Activated CD8-positive, alpha-beta T cell treated with anti-CD3 and anti-CD28 coated beads, Interleukin-2, amount 10 ng/mL, durations not matched to agents 7 days and 5 days (primary cell): ENCODE data around the gene SELENOP. TPM values are rescaled to one million over a fixed set of nuclear protein-coding genes. Genes with fewer than 3 reads are reported as not detected.
"Not testable (repeated sequence)": the region's sequence is repeated elsewhere in the genome, so short reads cannot be mapped to it uniquely, and the experiment has no call there.

Source experiments
- ATAC-seq: fragments of 150-1000 bp; cut with Tn5 transposase; one replicate; pipeline ENCODE4 v1.10.0; 2021; ENCODE audit warnings: moderate library complexity
- CTCF ChIA-PET: fragments of 350-600 bp; sonication (Branson Sonifier 250); formaldehyde crosslinking; loops from one replicate; lab custom pipeline; 2021; ENCODE audit warnings: antibody characterized with exemption; lab: Charles Lee
- POLR2A ChIA-PET: fragments of 350-600 bp; sonication (Branson Sonifier 250); formaldehyde crosslinking; loops from one replicate; lab custom pipeline; 2021; ENCODE audit warnings: antibody characterized with exemption; lab: Charles Lee
- DNase-seq: peaks from one replicate; pipeline ENCODE4 v3.0.0-alpha.2; 2020
- H3K27ac Mint-ChIP-seq: one replicate; pipeline ENCODE4 v1.8.0; 2021; ENCODE audit warnings: mild to moderate bottlenecking, mixed read lengths
- H3K27me3 Mint-ChIP-seq: one replicate; pipeline ENCODE4 v1.8.0; 2021; ENCODE audit warnings: low read depth, mixed read lengths
- H3K36me3 Mint-ChIP-seq: one replicate; pipeline ENCODE4 v1.8.0; 2021; ENCODE audit warnings: low read depth, mixed read lengths
- H3K4me1 Mint-ChIP-seq: one replicate; pipeline ENCODE4 v1.8.0; 2021; ENCODE audit warnings: low read depth, mixed read lengths
- H3K4me3 Mint-ChIP-seq: one replicate; pipeline ENCODE4 v1.8.0; 2021; ENCODE audit warnings: mild to moderate bottlenecking, mixed read lengths
- H3K9me3 Mint-ChIP-seq: one replicate; pipeline ENCODE4 v1.8.0; 2022; ENCODE audit warnings: mixed read lengths; ENCODE audit not compliant: insufficient read depth
- total RNA-seq, 2 experiments: library from RNA; stranded (reverse); gene quantifications; one replicate each; pipeline ENCODE4 v1.2.3, GENCODE V29; 2021

The SELENOP gene
- under 1 TPM in 1 of 2 experiments, not detected in 1; 0.55 TPM for total RNA-seq

- ATAC-seq (no peak), DNase-seq (no peak)
- ChIA-PET CTCF (no interaction called here), POLR2A (no interaction called here)
- H3K4me3 Mint-ChIP-seq, result no peak within 1 kb of the TSS
- no peaks in the 10 kb centered on the region for H3K27me3 Mint-ChIP-seq
- H3K4me1 Mint-ChIP-seq, result no peaks in the 10 kb centered on the region
- H3K9me3 Mint-ChIP-seq, result no peaks in the 10 kb centered on the region
- H3K27ac Mint-ChIP-seq, result no peak within 1 kb of the TSS
- H3K36me3 Mint-ChIP-seq, result no peaks in the 10 kb centered on the region
Measured at GRCh38 chr5:42811591-42812446, at the start of gene SELENOP. SELENOP (minus strand) TSS chr5:42811892; CDS start chr5:42808353, 3,539 bp downstream.

GRCh38 chr5:42858687-42859086 lies 47.0 kb upstream of the SELENOP start:
- Mint-ChIP-seq H3K9me3 (no peaks in the 10 kb centered on the region), H3K27ac (no peak overlapping the region), H3K4me3 (no peak overlapping the region), H3K4me1 (no peaks in the 10 kb centered on the region), H3K36me3 (no peaks in the 10 kb centered on the region), H3K27me3 (peaks cover 16% of the 10 kb centered on the region)
- CTCF ChIA-PET, result interaction anchor here (0.7 kb wide), 1 partner anchor 32 kb away, joined by 3 read pairs; no protein-coding TSS in a partner anchor
- DNase-seq, result no peak
- no peak for ATAC-seq
- POLR2A ChIA-PET, result no interaction called here

GRCh38 chr5:42858031-42858643 lies 46.4 kb upstream of the SELENOP start:
- Mint-ChIP-seq H3K9me3 (no peaks in the 10 kb centered on the region), H3K4me3 (no peak overlapping the region), H3K27ac (no peak overlapping the region), H3K27me3 (peaks cover 16% of the 10 kb centered on the region), H3K36me3 (no peaks in the 10 kb centered on the region), H3K4me1 (no peaks in the 10 kb centered on the region)
- ATAC-seq, result no peak
- CTCF ChIA-PET, result interaction anchor here (0.7 to 1.4 kb wide), 2 partner anchors 31 kb away, joined by 3 to 4 read pairs; no protein-coding TSS in a partner anchor
- POLR2A ChIA-PET, result no interaction called here
- DNase-seq, result no peak

GRCh38 chr5:42855811-42856210 lies 44.1 kb upstream of the SELENOP start:
- Mint-ChIP-seq H3K9me3 (no peaks in the 10 kb centered on the region), H3K27ac (no peak overlapping the region), H3K4me3 (no peak overlapping the region), H3K4me1 (no peaks in the 10 kb centered on the region), H3K36me3 (no peaks in the 10 kb centered on the region), H3K27me3 (peaks cover 19% of the 10 kb centered on the region)
- ATAC-seq (no peak), DNase-seq (no peak)
- CTCF ChIA-PET, result no interaction called here
- POLR2A ChIA-PET, result no interaction called here

- DNase-seq, result no peak
- peaks cover 15% of the 10 kb centered on the region for H3K27me3 Mint-ChIP-seq
- H3K4me3 Mint-ChIP-seq, result no peak overlapping the region
- no peaks in the 10 kb centered on the region for H3K9me3 Mint-ChIP-seq
- no peaks in the 10 kb centered on the region for H3K4me1 Mint-ChIP-seq
- POLR2A ChIA-PET, result no interaction called here
- no peaks in the 10 kb centered on the region for H3K36me3 Mint-ChIP-seq
- ATAC-seq, result no peak
- H3K27ac Mint-ChIP-seq, result no peak overlapping the region
- CTCF ChIA-PET, result no interaction called here
Measured at GRCh38 chr5:42855386-42855785, 43.7 kb upstream of the SELENOP start.

- Mint-ChIP-seq H3K27me3 (peaks cover 9% of the 10 kb centered on the region), H3K9me3 (no peaks in the 10 kb centered on the region), H3K27ac (no peak overlapping the region), H3K4me3 (no peak overlapping the region), H3K36me3 (no peaks in the 10 kb centered on the region), H3K4me1 (no peaks in the 10 kb centered on the region)
- DNase-seq, result no peak
- ChIA-PET CTCF (no interaction called here), POLR2A (no interaction called here)
- no peak for ATAC-seq
Measured at GRCh38 chr5:42854795-42855194, 43.1 kb upstream of the SELENOP start.

GRCh38 chr5:42852826-42853225 lies 41.1 kb upstream of the SELENOP start:
- POLR2A ChIA-PET, result no interaction called here
- peaks cover 6% of the 10 kb centered on the region for H3K27me3 Mint-ChIP-seq
- H3K9me3 Mint-ChIP-seq, result no peaks in the 10 kb centered on the region

GRCh38 chr5:42851481-42851880 lies 39.8 kb upstream of the SELENOP start:
- Mint-ChIP-seq H3K4me1 (no peaks in the 10 kb centered on the region), H3K27me3 (peaks cover 6% of the 10 kb centered on the region), H3K27ac (no peak overlapping the region), H3K4me3 (no peak overlapping the region), H3K9me3 (no peaks in the 10 kb centered on the region), H3K36me3 (no peaks in the 10 kb centered on the region)
- no peak for DNase-seq
- no peak for ATAC-seq
- CTCF ChIA-PET, result no interaction called here
- POLR2A ChIA-PET, result no interaction called here

More at GRCh38 chr5:42852826-42853225, 41.1 kb upstream of the SELENOP start:
- DNase-seq (no peak), ATAC-seq (no peak)
- Mint-ChIP-seq H3K27ac (no peak overlapping the region), H3K4me1 (no peaks in the 10 kb centered on the region), H3K4me3 (no peak overlapping the region), H3K36me3 (no peaks in the 10 kb centered on the region)
- CTCF ChIA-PET, result no interaction called here

- no peaks in the 10 kb centered on the region for H3K4me1 Mint-ChIP-seq
- H3K27me3 Mint-ChIP-seq, result peaks cover 6% of the 10 kb centered on the region
- no peak overlapping the region for H3K27ac Mint-ChIP-seq
- POLR2A ChIA-PET, result no interaction called here
- no peak for DNase-seq
- H3K4me3 Mint-ChIP-seq, result no peak overlapping the region
- CTCF ChIA-PET, result no interaction called here
- H3K36me3 Mint-ChIP-seq, result no peaks in the 10 kb centered on the region
- ATAC-seq, result no peak
- no peaks in the 10 kb centered on the region for H3K9me3 Mint-ChIP-seq
Measured at GRCh38 chr5:42848545-42848944, 36.9 kb upstream of the SELENOP start.

GRCh38 chr5:42844408-42844807 lies 32.7 kb upstream of the SELENOP start:
- H3K4me3 Mint-ChIP-seq, CTCF ChIA-PET, POLR2A ChIA-PET, H3K9me3 Mint-ChIP-seq, H3K27me3 Mint-ChIP-seq, H3K36me3 Mint-ChIP-seq, ATAC-seq, DNase-seq, H3K27ac Mint-ChIP-seq, H3K4me1 Mint-ChIP-seq: not testable (repeated sequence)

- no peaks in the 10 kb centered on the region for H3K9me3 Mint-ChIP-seq
- H3K36me3 Mint-ChIP-seq, result no peaks in the 10 kb centered on the region
- no peak overlapping the region for H3K27ac Mint-ChIP-seq
- H3K27me3 Mint-ChIP-seq, result peaks cover 3% of the 10 kb centered on the region
- CTCF ChIA-PET, result no interaction called here
- no peak overlapping the region for H3K4me3 Mint-ChIP-seq
- POLR2A ChIA-PET, result no interaction called here
- DNase-seq (no peak), ATAC-seq (no peak)
- H3K4me1 Mint-ChIP-seq, result no peaks in the 10 kb centered on the region
Measured at GRCh38 chr5:42843675-42844292, 32.1 kb upstream of the SELENOP start.
